Esophagus muscularis mucosa (tissue), 4 donors: ENCODE data around the gene SLC7A1. TPM values are rescaled to one million over a fixed set of nuclear protein-coding genes. Genes with fewer than 3 reads are reported as not detected.

Experiments
- DNase-seq: peaks from one replicate; pipeline ENCODE4 v3.0.0-alpha.2; 2017; ENCODE audit errors: extremely low spot score
- H3K27ac ChIP-seq, 4 donors: fragments of 200-600 bp; sonication (generic); replicated peaks in 1 of 4; 1 replicate in 3 of 4; 2 replicates in 1 of 4; pipeline ENCODE4 v1.5.1; 2016 to 2019; ENCODE audit warnings: mild to moderate bottlenecking in 1 of 4
- H3K27me3 ChIP-seq, 4 donors: fragments of 200-600 bp; sonication (generic); one replicate each; pipeline versions ENCODE4 v1.5.1 to v1.6.0; 2016 to 2019
- H3K36me3 ChIP-seq, 4 donors: fragments of 200-600 bp; sonication (generic); one replicate each; pipeline ENCODE4 v1.5.1; 2016 to 2019
- H3K4me1 ChIP-seq, 4 donors: fragments of 200-600 bp; sonication (generic); one replicate each; pipeline ENCODE4 v1.5.1; 2016 to 2019
- H3K4me3 ChIP-seq, 4 donors: fragments of 200-600 bp; sonication (generic); 1 replicate in 2 of 4; 2 replicates in 2 of 4; pipeline ENCODE4 v1.5.1; 2016 to 2019; ENCODE audit warnings: mild to moderate bottlenecking in 4 of 4, moderate library complexity in 1 of 4
- H3K9me3 ChIP-seq, 4 donors: fragments of 200-600 bp; sonication (generic); 1 replicate in 3 of 4; 2 replicates in 1 of 4; pipeline ENCODE4 v1.5.1; 2016 to 2019
- EP300 ChIP-seq: sonication (generic); formaldehyde crosslinking; IDR thresholded peaks from one replicate; pipeline ENCODE4 v1.6.1; 2017; ENCODE audit warnings: antibody characterized with exemption
- POLR2A ChIP-seq: fragments of 450-650 bp; IDR thresholded peaks from one replicate; pipeline ENCODE4 v1.6.1; 2017; ENCODE audit warnings: antibody characterized with exemption, moderate library complexity, mild to moderate bottlenecking, low read depth
- POLR2AphosphoS5 ChIP-seq, 2 donors: sonication (generic); formaldehyde crosslinking; IDR thresholded peaks; one replicate each; pipeline ENCODE4 v1.6.1; 2017; ENCODE audit warnings: antibody characterized with exemption in 2 of 2
- WGBS: methylation state at CpG from one replicate; pipeline ENCODE4 v1.1.5; 2018; 5-methylcytosine and 5-hydroxymethylcytosine counted together
- intact Hi-C: fragments of 100-400 bp; cut with DNase I; formaldehyde crosslinking; loops from one replicate; pipeline ENCODE4 v1.15.1; 2023
- total RNA-seq, 4 donors: library from RNA; depleted of rRNA; stranded (reverse); fragments of >200 nt; gene quantifications; one replicate each; pipeline versions ENCODE4 v1.1.0 to v1.2.1, GENCODE V29; 2016
- TF ChIP-seq, protein P1 (sequence below), 3 experiments: fragments of 200-600 bp in 2 of 3; fragments of 450-650 bp in 1 of 3; sonication (generic) in 2 of 3; IDR thresholded peaks; one replicate each; pipeline ENCODE4 v1.5.1; 2017 to 2019; ENCODE audit warnings: antibody characterized with exemption in 3 of 3, mild to moderate bottlenecking in 2 of 3, moderate library complexity in 1 of 3

SLC7A1 gene
- total RNA-seq, 4 donors from 2014 or later = 15.0 to 28.8 (median 21.6) TPM

GRCh38 chr13:29487466-29488454, 107.7 kb downstream of the SLC7A1 start:
- no peak for DNase-seq
- no peaks in the 10 kb centered on the region for H3K9me3 ChIP-seq
- TF ChIP-seq EP300 (no peak), POLR2AphosphoS5 (IDR thresholded peaks at IDR 0.05) (no peak), POLR2A (no peak)
- TF ChIP-seq, protein P1, sequence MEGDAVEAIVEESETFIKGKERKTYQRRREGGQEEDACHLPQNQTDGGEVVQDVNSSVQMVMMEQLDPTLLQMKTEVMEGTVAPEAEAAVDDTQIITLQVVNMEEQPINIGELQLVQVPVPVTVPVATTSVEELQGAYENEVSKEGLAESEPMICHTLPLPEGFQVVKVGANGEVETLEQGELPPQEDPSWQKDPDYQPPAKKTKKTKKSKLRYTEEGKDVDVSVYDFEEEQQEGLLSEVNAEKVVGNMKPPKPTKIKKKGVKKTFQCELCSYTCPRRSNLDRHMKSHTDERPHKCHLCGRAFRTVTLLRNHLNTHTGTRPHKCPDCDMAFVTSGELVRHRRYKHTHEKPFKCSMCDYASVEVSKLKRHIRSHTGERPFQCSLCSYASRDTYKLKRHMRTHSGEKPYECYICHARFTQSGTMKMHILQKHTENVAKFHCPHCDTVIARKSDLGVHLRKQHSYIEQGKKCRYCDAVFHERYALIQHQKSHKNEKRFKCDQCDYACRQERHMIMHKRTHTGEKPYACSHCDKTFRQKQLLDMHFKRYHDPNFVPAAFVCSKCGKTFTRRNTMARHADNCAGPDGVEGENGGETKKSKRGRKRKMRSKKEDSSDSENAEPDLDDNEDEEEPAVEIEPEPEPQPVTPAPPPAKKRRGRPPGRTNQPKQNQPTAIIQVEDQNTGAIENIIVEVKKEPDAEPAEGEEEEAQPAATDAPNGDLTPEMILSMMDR (IDR thresholded peaks at IDR 0.05) = no peak
- H3K4me3 ChIP-seq = no peak overlapping the region
- H3K27ac ChIP-seq = no peak overlapping the region
- 82% methylated on average over 22 of the region's 22 CpGs for WGBS
- H3K4me1 ChIP-seq = no peaks in the 10 kb centered on the region
- peaks cover 0 to 11% (median 4%) of the 10 kb centered on the region in 4 donors for H3K36me3 ChIP-seq
- intact Hi-C loops = no loop called here
- H3K27me3 ChIP-seq = peaks cover 0 to 3% (median 0%) of the 10 kb centered on the region in 4 donors

- WGBS = 79% methylated on average over 3 of the region's 3 CpGs
- Histone ChIP-seq H3K4me1 (no peaks in the 10 kb centered on the region), H3K36me3 (peaks cover 0 to 11% (median 4%) of the 10 kb centered on the region in 4 donors), H3K27ac (no peak overlapping the region), H3K4me3 (no peak overlapping the region), H3K9me3 (no peaks in the 10 kb centered on the region), H3K27me3 (peaks cover 0 to 3% (median 0%) of the 10 kb centered on the region in 4 donors)
- intact Hi-C loops = no loop called here
- DNase-seq = no peak
- TF ChIP-seq, protein P1 (IDR thresholded peaks at IDR 0.05) = no peak
- TF ChIP-seq EP300 (no peak), POLR2AphosphoS5 (IDR thresholded peaks at IDR 0.05) (no peak), POLR2A (no peak)
Observed at GRCh38 chr13:29486551-29486950, 108.9 kb downstream of the SLC7A1 start.

DNA sequence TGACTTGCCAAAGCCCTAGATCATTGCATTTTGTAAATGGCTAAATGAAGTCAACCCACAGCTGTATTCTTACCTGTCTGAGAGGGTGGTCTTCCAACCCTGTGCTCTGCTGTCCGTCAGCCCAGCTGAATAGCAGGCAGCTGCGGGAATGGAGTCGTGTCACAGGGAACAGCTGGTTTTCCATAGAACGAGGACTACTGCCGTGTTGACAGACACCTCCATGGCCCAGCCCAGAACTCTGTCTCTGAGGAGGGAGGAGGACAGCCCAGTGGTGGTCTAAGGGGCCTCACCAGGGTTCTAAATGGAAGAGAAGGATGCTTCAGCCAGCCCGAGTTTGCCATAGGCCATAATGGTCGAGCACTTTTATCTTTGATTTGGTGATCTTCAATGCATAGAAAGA, 110.7 kb downstream of the SLC7A1 start:
- no peaks in the 10 kb centered on the region for H3K4me1 ChIP-seq
- WGBS = 78% methylated on average over 7 of the region's 7 CpGs
- H3K27me3 ChIP-seq = peaks cover 0 to 3% (median 0%) of the 10 kb centered on the region in 4 donors
- H3K27ac ChIP-seq = no peak overlapping the region
- H3K4me3 ChIP-seq = no peak overlapping the region
- no peak for DNase-seq
- no peak for TF ChIP-seq POLR2AphosphoS5 (IDR thresholded peaks at IDR 0.05)
- no peak for TF ChIP-seq POLR2A
- TF ChIP-seq EP300 = no peak
- TF ChIP-seq, protein P1 (IDR thresholded peaks at IDR 0.05) = no peak
- intact Hi-C loops = no loop called here
- H3K36me3 ChIP-seq = peaks cover 0 to 11% (median 5%) of the 10 kb centered on the region in 4 donors
- H3K9me3 ChIP-seq = no peaks in the 10 kb centered on the region

DNA sequence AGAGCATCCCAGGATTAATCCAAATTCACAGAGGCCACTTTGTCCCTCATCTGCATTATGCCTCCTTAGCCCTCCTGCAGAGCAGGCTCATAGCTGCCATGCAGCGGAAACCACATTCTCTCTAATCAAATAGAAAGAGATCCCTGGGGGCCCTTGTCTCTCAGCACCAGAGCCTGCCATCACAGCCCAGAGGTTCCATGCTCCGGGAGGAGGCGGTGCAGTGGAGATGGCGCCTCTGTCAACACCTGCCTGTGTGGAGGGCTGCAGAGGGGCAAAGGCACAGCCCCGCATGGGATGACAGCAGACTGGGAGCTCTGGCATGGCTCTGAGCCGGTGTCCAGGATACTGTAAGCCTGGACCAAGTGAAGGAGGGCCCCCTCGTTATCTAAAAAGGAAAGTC, 111.3 kb downstream of the SLC7A1 start:
- intact Hi-C loops = no loop called here
- no peak overlapping the region for H3K4me3 ChIP-seq
- DNase-seq = no peak
- no peak for TF ChIP-seq POLR2A
- no peak for TF ChIP-seq POLR2AphosphoS5 (IDR thresholded peaks at IDR 0.05)
- TF ChIP-seq EP300 = no peak
- TF ChIP-seq, protein P1 (IDR thresholded peaks at IDR 0.05) = no peak
- H3K9me3 ChIP-seq = no peaks in the 10 kb centered on the region
- peaks cover 0 to 11% (median 5%) of the 10 kb centered on the region in 4 donors for H3K36me3 ChIP-seq
- no peaks in the 10 kb centered on the region for H3K4me1 ChIP-seq
- WGBS = 79% methylated on average over 7 of the region's 7 CpGs
- peaks cover 0 to 3% (median 0%) of the 10 kb centered on the region in 4 donors for H3K27me3 ChIP-seq
- H3K27ac ChIP-seq = no peak overlapping the region
